ENCODE data around the gene PMP22.

The PMP22 gene

DNA sequence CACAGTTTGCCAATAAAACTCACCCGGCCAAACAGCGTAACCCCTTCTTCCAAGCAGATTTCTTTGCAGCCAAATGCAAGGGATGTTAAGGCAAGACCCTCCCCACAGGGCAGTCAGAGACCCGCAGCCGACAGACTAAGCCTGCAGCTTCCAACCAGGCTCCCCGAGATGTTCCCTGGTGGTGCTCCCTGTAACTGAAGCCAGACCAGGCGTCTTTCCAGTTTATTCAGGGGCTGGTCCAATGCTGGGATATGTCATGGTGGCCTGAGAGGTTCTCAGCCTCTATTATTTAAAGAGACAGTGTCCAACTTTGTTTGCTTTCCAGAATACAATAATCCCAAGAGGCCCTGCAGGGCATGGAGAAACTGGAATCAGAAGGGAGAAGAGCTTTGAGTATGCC is at the start of gene PMP22:
Gene PMP22 (minus strand): TSS at position 196 of the 400 bp plus-strand sequence. CDS start 4,599 bp downstream, outside the sequence.
- TF ChIP-seq, protein P1, sequence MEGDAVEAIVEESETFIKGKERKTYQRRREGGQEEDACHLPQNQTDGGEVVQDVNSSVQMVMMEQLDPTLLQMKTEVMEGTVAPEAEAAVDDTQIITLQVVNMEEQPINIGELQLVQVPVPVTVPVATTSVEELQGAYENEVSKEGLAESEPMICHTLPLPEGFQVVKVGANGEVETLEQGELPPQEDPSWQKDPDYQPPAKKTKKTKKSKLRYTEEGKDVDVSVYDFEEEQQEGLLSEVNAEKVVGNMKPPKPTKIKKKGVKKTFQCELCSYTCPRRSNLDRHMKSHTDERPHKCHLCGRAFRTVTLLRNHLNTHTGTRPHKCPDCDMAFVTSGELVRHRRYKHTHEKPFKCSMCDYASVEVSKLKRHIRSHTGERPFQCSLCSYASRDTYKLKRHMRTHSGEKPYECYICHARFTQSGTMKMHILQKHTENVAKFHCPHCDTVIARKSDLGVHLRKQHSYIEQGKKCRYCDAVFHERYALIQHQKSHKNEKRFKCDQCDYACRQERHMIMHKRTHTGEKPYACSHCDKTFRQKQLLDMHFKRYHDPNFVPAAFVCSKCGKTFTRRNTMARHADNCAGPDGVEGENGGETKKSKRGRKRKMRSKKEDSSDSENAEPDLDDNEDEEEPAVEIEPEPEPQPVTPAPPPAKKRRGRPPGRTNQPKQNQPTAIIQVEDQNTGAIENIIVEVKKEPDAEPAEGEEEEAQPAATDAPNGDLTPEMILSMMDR (IDR thresholded peaks at IDR 0.05), result no peak

DNA sequence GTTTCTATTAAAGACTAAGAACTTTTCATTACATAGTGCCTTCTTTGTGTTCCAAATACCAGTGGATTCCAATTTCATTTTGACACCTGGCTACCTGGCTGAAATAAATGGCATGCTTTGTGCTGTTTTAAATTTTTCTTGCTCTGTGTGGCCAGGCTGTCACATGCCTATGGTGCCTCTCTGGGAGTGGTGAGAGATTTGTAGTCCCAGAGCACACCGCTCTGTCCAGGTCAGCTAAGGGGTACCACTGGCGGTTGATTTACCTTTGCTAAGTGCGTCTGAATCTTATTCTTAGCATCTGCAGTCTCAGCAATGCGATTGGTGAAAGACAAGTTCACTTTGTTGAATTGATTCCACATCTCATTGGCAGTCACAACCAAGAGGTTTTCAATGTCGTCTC is 46.9 kb upstream of the PMP22 start:
- TF ChIP-seq, protein P1 (IDR thresholded peaks at IDR 0.05), result no peak

DNA sequence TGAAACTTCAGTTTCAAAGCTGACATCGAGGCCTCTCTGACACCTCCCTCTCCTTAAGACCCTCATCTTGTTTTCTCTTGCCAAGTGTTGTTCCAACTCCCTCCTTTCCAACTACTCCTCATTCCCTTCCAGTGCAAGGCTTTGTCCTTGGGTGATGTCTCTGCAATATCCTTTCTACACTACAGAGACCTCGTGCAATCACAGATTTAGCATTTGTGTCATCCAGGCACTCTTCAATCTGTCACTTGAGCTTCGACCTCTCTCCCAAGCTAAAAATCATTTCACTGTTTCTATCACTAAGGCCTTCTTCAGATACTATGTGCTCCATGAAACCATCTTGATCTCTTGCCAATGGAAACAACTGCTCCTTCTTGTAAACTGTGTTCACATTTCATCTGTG is 44.7 kb upstream of the PMP22 start:
- TF ChIP-seq, protein P1 (IDR thresholded peaks at IDR 0.05), result no peak

DNA sequence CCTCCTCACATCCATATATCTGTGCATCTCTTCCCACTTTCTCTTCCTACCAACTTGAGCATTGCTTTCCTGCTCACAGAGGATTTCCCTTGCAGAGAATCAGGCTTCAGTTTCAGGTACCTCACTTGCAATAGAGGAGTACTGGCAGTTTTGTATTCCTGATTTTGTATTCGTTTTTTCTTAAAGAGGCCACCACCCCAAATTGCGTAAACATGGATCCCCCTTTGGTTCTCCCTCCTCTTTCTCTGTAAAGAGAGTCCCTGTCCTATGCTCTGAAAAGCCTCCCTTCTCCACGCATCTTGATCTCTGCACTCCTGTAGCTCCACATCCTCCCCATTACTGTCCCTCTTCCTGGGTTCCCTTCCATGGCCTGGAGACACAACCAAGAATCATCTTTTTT is 44.1 kb upstream of the PMP22 start:
- TF ChIP-seq, protein P1 (IDR thresholded peaks at IDR 0.05), result no peak

DNA sequence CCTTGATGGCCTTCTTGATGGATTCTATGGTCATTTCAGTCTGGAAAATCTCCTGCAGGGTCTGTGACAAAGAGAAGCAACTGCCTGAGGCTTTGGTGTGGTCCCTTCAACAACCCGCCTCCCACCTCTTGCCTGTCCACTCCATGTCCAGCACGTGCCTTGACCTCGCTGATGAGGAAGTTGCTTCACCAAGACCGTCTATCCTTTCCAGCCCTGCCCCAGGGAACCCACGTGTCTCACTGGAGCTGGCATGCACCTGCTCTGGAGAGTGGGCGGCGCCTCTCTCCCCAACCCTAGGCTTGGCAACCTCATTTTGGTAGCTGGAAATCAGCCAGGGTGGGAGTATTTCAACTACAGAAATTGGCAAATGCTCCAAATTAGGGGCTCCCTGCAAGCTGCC is 43.6 kb upstream of the PMP22 start:
- TF ChIP-seq, protein P1 (IDR thresholded peaks at IDR 0.05), result no peak

DNA sequence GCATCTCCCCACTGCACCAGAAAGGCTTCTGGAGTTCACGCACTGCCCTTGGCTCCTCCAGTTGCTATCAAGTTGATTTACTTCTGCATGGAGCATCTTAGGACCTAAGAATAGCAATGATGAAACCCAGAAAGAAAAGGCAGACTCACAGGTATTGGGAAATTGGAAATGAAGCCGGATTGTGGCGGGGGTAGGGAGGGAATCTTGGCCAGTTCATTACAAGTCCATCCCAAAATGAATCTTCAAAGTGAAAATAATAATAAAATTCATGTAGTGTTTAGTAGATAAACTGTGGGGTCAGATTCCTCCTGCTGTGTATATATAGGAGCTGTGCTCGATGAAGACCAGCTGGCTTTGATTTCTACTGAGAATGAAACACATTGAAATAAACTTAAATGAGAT is 42.6 kb upstream of the PMP22 start:
- TF ChIP-seq, protein P1 (IDR thresholded peaks at IDR 0.05), result no peak

DNA sequence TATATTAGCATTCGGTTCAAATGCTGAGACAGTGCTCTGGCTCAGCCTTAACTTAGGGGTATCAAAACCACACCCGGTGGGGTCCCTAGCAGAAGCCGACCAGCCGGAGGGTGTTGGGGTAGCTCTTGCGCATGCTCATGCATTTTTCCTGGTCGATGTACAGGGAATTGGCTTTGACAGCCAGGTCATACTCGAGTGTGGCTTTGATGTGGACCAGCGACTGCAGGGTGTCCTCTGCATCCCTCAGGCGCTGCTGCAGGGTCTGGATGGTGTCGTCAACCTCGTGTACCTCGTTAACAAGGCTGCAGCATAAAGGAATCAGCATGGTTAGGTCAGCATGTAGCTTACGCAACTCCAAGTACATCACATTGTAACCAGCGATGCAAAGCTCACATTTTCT is 38.7 kb upstream of the PMP22 start:
- TF ChIP-seq, protein P1 (IDR thresholded peaks at IDR 0.05), result no peak

DNA sequence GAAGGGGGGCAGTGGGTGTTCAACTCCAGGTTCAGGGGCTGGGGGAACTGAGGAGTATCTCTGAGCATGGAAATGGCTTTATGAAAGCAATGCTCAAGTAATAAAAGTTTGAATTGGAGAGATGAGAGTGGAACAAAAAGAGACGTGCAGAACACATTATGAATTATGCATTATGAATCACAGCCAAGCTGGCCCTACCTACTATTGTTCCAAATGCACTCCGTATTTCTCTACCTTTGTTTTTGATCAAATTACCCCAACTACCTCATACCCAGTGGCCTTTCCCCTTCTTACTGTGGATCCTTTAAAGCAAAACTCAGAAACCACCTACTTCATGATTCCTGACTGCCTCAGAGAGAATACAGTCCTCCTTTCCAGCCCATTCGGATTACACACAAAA is 38.1 kb upstream of the PMP22 start:
- TF ChIP-seq, protein P1 (IDR thresholded peaks at IDR 0.05), result no peak
